Tibial nerve (tissue), 4 donors: ENCODE measurements around the gene FLCN. TPM values are rescaled to one million over a fixed set of nuclear protein-coding genes. Genes with fewer than 3 reads are reported as not detected.

ENCODE experiments used
- DNase-seq, 2 donors: peaks; one replicate each; pipeline ENCODE4 v3.0.0-alpha.2; 2019; ENCODE audit warnings: low spot score in 2 of 2
- H3K27ac ChIP-seq, 4 donors: fragments of 200-600 bp; sonication (generic) in 3 of 4; one replicate each; pipeline ENCODE4 v1.5.1; 2017 to 2019; ENCODE audit warnings: mild to moderate bottlenecking in 1 of 4
- H3K27me3 ChIP-seq, 2 donors: fragments of 200-600 bp; sonication (generic) in 1 of 2; one replicate each; pipeline versions ENCODE4 v1.5.1 to v1.6.0; 2017 to 2019
- H3K36me3 ChIP-seq, 3 donors: fragments of 200-600 bp; sonication (generic); one replicate each; pipeline ENCODE4 v1.5.1; 2018 to 2019
- H3K4me1 ChIP-seq, 4 donors: fragments of 200-600 bp; sonication (generic) in 3 of 4; one replicate each; pipeline ENCODE4 v1.5.1; 2017 to 2019
- H3K4me3 ChIP-seq, 4 donors: fragments of 200-600 bp; sonication (generic) in 3 of 4; one replicate each; pipeline ENCODE4 v1.5.1; 2017 to 2019; ENCODE audit warnings: mild to moderate bottlenecking in 1 of 4, moderate library complexity in 1 of 4
- H3K9me3 ChIP-seq, 4 donors: fragments of 200-600 bp; sonication (generic) in 3 of 4; one replicate each; pipeline ENCODE4 v1.5.1; 2017 to 2019
- EP300 ChIP-seq, 2 donors: sonication (generic); formaldehyde crosslinking; IDR thresholded peaks; one replicate each; pipeline ENCODE4 v1.6.1; 2017; ENCODE audit warnings: antibody characterized with exemption in 2 of 2, mild to moderate bottlenecking in 1 of 2
- POLR2A ChIP-seq, 2 donors: fragments of 450-650 bp; IDR thresholded peaks; one replicate each; pipeline ENCODE4 v1.6.1; 2017; ENCODE audit warnings: antibody characterized with exemption in 2 of 2, mild to moderate bottlenecking in 2 of 2, moderate library complexity in 2 of 2
- WGBS, 2 donors: methylation state at CpG; one replicate each; pipeline ENCODE4 v1.1.5; 2018; 5-methylcytosine and 5-hydroxymethylcytosine counted together
- total RNA-seq, 4 donors: library from RNA; depleted of rRNA; stranded (reverse); fragments of >200 nt; gene quantifications; one replicate each; pipeline ENCODE4 v1.1.0, GENCODE V29; 2016
- TF ChIP-seq, protein P1 (sequence below), 5 experiments: fragments of 200-600 bp in 3 of 5; fragments of 450-650 bp in 2 of 5; sonication (generic) in 3 of 5; IDR thresholded peaks; one replicate each; pipeline ENCODE4 v1.5.1; 2016 to 2019; ENCODE audit warnings: antibody characterized with exemption in 5 of 5, mild to moderate bottlenecking in 3 of 5, moderate library complexity in 2 of 5

FLCN gene
- total RNA-seq, 4 donors from 2014 or later: 71.5 to 85.9 (median 76.6) TPM

DNA sequence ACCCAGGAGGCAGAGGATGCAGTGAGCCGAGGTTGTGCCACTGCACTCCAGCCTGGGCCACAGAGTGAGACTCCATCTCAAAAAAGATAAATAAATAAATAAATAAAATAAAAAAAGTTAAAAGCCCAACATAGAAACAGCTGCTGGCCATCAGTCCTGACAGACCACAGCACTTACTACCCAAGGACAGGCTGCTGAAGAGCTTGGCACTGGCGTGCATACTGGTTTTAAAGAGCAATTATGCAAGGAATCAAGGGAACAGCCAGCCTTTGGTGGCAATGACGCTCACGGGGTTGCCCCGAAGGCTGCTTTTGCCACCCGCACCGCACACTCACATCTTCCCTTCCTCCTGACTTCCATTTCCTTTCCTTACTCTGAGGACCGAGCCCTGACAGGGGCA, 35.1 kb downstream of the FLCN start:
- 77 to 78% methylated on average over 8 of the region's 8 CpGs for WGBS, 2 donors
- Histone ChIP-seq H3K4me1 (peaks cover 0 to 72% (median 37%) of the 10 kb centered on the region in 4 donors), H3K36me3 (peaks cover 0 to 15% (median 0%) of the 10 kb centered on the region in 3 donors), H3K27me3 (no peaks in the 10 kb centered on the region), H3K4me3 (no peak overlapping the region), H3K9me3 (no peaks in the 10 kb centered on the region), H3K27ac (peak overlapping the region in 2 of 4 donors; percentile 25 to 83)
- no peak for DNase-seq
- TF ChIP-seq EP300 (IDR thresholded peaks at IDR 0.05) (no peak), POLR2A (IDR thresholded peaks at IDR 0.05) (no peak)
- TF ChIP-seq, protein P1, sequence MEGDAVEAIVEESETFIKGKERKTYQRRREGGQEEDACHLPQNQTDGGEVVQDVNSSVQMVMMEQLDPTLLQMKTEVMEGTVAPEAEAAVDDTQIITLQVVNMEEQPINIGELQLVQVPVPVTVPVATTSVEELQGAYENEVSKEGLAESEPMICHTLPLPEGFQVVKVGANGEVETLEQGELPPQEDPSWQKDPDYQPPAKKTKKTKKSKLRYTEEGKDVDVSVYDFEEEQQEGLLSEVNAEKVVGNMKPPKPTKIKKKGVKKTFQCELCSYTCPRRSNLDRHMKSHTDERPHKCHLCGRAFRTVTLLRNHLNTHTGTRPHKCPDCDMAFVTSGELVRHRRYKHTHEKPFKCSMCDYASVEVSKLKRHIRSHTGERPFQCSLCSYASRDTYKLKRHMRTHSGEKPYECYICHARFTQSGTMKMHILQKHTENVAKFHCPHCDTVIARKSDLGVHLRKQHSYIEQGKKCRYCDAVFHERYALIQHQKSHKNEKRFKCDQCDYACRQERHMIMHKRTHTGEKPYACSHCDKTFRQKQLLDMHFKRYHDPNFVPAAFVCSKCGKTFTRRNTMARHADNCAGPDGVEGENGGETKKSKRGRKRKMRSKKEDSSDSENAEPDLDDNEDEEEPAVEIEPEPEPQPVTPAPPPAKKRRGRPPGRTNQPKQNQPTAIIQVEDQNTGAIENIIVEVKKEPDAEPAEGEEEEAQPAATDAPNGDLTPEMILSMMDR (IDR thresholded peaks at IDR 0.05): no peak

DNA sequence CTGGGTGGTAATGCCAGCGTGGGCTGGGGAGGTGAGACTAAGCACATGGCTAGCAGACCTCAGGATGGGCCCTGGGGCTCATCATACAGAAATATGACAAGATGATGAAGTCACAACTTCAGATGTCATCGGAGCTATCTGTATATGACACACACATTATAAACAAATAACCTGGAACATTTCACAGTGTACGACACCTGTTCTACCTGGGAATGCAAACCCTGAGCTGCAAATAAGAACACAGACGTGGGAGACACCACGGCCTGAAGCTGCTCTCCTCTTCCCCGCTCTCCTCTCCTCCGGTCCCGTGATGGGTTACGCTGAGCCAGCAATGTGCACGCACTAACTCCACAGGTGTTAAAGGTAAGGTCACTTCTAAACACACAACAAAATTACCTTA, 35.7 kb downstream of the FLCN start:
- peaks cover 0 to 66% (median 35%) of the 10 kb centered on the region in 4 donors for H3K4me1 ChIP-seq
- no peaks in the 10 kb centered on the region for H3K9me3 ChIP-seq
- peak overlapping the region in 3 of 4 donors; percentile 9 to 83 (median 80) for H3K27ac ChIP-seq
- peaks cover 0 to 15% (median 0%) of the 10 kb centered on the region in 3 donors for H3K36me3 ChIP-seq
- WGBS, 2 donors: 77 to 78% methylated on average over 10 of the region's 10 CpGs
- H3K27me3 ChIP-seq: no peaks in the 10 kb centered on the region
- TF ChIP-seq EP300 (IDR thresholded peaks at IDR 0.05): no peak
- TF ChIP-seq POLR2A (IDR thresholded peaks at IDR 0.05): no peak
- TF ChIP-seq, protein P1 (IDR thresholded peaks at IDR 0.05): no peak
- no peak for DNase-seq
- no peak overlapping the region for H3K4me3 ChIP-seq

DNA sequence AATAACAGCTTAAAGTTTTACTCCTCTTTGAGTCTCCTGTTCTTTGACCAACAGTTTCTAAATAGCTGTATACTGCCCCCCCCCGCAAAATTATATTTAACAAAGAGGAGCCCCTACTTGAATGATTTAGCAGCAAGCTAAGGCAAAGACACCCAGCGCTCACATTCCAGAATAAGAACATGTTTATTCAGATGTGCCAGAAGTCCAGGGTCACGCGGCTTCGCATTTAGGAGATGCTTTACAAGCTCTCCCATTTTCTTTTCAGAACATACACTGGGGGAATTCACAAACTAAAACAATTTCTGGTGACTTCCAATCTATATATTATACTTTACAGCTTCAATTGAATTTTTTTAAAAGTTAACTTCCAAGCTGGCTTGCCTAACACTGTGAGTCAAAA, 36.1 kb downstream of the FLCN start:
- Histone ChIP-seq H3K27me3 (no peaks in the 10 kb centered on the region), H3K4me3 (no peak overlapping the region), H3K36me3 (peaks cover 0 to 15% (median 0%) of the 10 kb centered on the region in 3 donors), H3K9me3 (no peaks in the 10 kb centered on the region), H3K27ac (peak overlapping the region in 3 of 4 donors; percentile 9 to 83 (median 80)), H3K4me1 (peaks cover 0 to 63% (median 35%) of the 10 kb centered on the region in 4 donors)
- TF ChIP-seq, protein P1 (IDR thresholded peaks at IDR 0.05): no peak
- TF ChIP-seq POLR2A (IDR thresholded peaks at IDR 0.05): no peak
- DNase-seq: peak in 1 of 2 donors; percentile 53
- WGBS, 2 donors: 16 to 24% methylated on average over 5 of the region's 5 CpGs

DNA sequence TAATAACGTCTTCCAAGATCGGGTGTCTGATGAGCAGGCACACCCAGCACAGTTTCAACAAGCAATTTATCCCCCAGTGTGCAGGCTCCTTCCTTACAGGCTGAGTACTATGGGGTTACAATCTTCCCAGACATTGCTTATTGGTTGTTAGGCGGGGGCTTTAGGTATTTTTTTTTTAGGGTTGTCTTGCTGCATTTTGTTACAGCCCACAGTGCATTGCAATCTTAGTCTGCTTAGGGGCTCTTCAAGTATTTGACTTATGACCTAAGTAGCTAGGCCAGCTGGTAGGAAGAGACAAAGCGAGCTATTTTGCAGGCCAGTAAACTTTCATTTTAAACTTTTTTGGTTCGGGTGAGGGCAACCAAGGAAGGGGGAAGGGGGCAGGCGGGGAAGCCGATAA, 36.7 kb downstream of the FLCN start:
- Histone ChIP-seq H3K36me3 (peaks cover 0 to 15% (median 0%) of the 10 kb centered on the region in 3 donors), H3K27ac (peak overlapping the region in 2 of 4 donors; percentile 80 to 83), H3K27me3 (no peaks in the 10 kb centered on the region), H3K4me1 (peaks cover 0 to 58% (median 30%) of the 10 kb centered on the region in 4 donors), H3K4me3 (no peak overlapping the region), H3K9me3 (no peaks in the 10 kb centered on the region)
- DNase-seq: no peak
- 36 to 41% methylated on average over 7 of the region's 7 CpGs for WGBS, 2 donors
- TF ChIP-seq, protein P1 (IDR thresholded peaks at IDR 0.05): no peak

DNA sequence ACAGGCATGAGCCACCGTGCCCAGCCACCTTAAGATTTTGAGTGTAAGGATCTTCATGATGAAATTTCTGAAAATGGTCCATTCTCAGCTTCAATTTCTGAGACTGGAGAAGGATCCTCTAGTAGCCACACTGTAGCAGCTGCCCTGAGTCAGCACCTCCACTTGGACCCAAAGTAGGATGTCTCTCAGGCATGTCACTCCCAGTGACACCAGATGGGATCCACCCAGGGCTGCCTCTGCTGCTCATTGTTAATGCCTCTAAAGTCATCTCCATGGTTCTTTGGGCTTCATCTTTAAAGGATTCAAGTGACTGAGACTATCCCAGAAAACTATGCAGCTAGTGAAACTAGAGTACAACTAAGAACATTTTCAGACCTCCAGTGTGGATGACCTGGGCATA, 38.7 kb downstream of the FLCN start:
- no peaks in the 10 kb centered on the region for H3K27me3 ChIP-seq
- H3K4me1 ChIP-seq: peaks cover 0 to 37% (median 14%) of the 10 kb centered on the region in 4 donors
- H3K36me3 ChIP-seq: peaks cover 0 to 15% (median 0%) of the 10 kb centered on the region in 3 donors
- WGBS, 2 donors: 42 to 100% methylated on average over 1 of the region's 1 CpG
- no peak for DNase-seq
- TF ChIP-seq EP300 (IDR thresholded peaks at IDR 0.05): no peak
- TF ChIP-seq, protein P1 (IDR thresholded peaks at IDR 0.05): no peak
- no peak for TF ChIP-seq POLR2A (IDR thresholded peaks at IDR 0.05)
- no peaks in the 10 kb centered on the region for H3K9me3 ChIP-seq
- no peak overlapping the region for H3K4me3 ChIP-seq
- H3K27ac ChIP-seq: no peak overlapping the region
